GM23338 (cell line): ENCODE results near the gene ACO1. TPM values are rescaled to one million over a fixed set of nuclear protein-coding genes. Genes with fewer than 3 reads are reported as not detected.
A peak's percentile ranks its signal among the peaks of the same experiment; 100 is the strongest.

Source experiments
- ATAC-seq: fragments of 200-7000 bp; cut with Tn5 transposase; 3 replicates; pipeline ENCODE4 v1.9.1; 2020
- DNase-seq: peaks from one replicate; pipeline ENCODE4 v3.0.0-alpha.2; 2015; ENCODE audit warnings: low spot score
- H2AFZ ChIP-seq: fragments of 200-600 bp; sonication (generic); 2 replicates; pipeline ENCODE4 v1.8.0; 2016; ENCODE audit warnings: antibody characterized with exemption, mild to moderate bottlenecking, moderate library complexity
- H3F3A ChIP-seq: fragments of 200-600 bp; sonication (generic); replicated peaks from 2 replicates; pipeline ENCODE4 v1.8.0; 2017; ENCODE audit warnings: antibody characterized with exemption, mixed run types, low read depth
- H3K27ac ChIP-seq: fragments of 200-600 bp; sonication (generic); 2 replicates; pipeline ENCODE4 v1.6.1; 2016; ENCODE audit warnings: low read depth
- H3K27me3 ChIP-seq: fragments of 200-600 bp; sonication (generic); 2 replicates; pipeline ENCODE4 v1.8.0; 2016; ENCODE audit warnings: mild to moderate bottlenecking, mixed run types, moderate library complexity; ENCODE audit not compliant: insufficient read depth
- H3K36me3 ChIP-seq: fragments of 200-600 bp; sonication (generic); 2 replicates; pipeline ENCODE4 v1.8.0; 2016; ENCODE audit warnings: mild to moderate bottlenecking; ENCODE audit not compliant: insufficient read depth
- H3K4me1 ChIP-seq: fragments of 200-600 bp; sonication (generic); 2 replicates; pipeline ENCODE4 v1.8.0; 2016; ENCODE audit warnings: mild to moderate bottlenecking, moderate library complexity; ENCODE audit not compliant: insufficient read depth
- H3K4me2 ChIP-seq: fragments of 200-600 bp; sonication (generic); 2 replicates; pipeline ENCODE4 v1.7.1; 2017; ENCODE audit warnings: mixed run types
- H3K4me3 ChIP-seq: fragments of 200-600 bp; sonication (generic); 2 replicates; pipeline ENCODE4 v1.6.1; 2016; ENCODE audit warnings: mixed run types
- H3K79me2 ChIP-seq: fragments of 200-600 bp; sonication (generic); replicated peaks from 2 replicates; pipeline ENCODE4 v1.8.0; 2017; ENCODE audit warnings: mild to moderate bottlenecking; ENCODE audit not compliant: insufficient read depth
- H3K9me2 ChIP-seq: fragments of 200-600 bp; sonication (generic); 2 replicates; pipeline ENCODE4 v1.8.0; 2017; ENCODE audit not compliant: insufficient read depth
- H4K20me1 ChIP-seq: fragments of 200-600 bp; sonication (generic); replicated peaks from 2 replicates; pipeline ENCODE4 v1.8.0; 2017; ENCODE audit warnings: mild to moderate bottlenecking; ENCODE audit not compliant: insufficient read depth
- H3K27ac Mint-ChIP-seq: 2 replicates; pipeline ENCODE4 v1.8.0; 2020; ENCODE audit warnings: inconsistent platforms, mild to moderate bottlenecking, moderate library complexity, mixed read lengths
- H3K27me3 Mint-ChIP-seq: 3 replicates; pipeline ENCODE4 v1.8.0; 2022; ENCODE audit warnings: low read depth, mild to moderate bottlenecking, moderate library complexity, mixed read lengths, inconsistent platforms; ENCODE audit not compliant: insufficient read depth, poor library complexity
- H3K36me3 Mint-ChIP-seq: 3 replicates; pipeline ENCODE4 v1.8.0; 2021; ENCODE audit warnings: low read depth, mild to moderate bottlenecking, inconsistent platforms, moderate library complexity, mixed read lengths
- H3K4me1 Mint-ChIP-seq: 3 replicates; pipeline ENCODE4 v1.8.0; 2020; ENCODE audit warnings: mild to moderate bottlenecking, inconsistent platforms, mixed read lengths
- H3K4me3 Mint-ChIP-seq: 3 replicates; pipeline ENCODE4 v1.8.0; 2021; ENCODE audit warnings: moderate library complexity, mild to moderate bottlenecking, inconsistent platforms, mixed read lengths
- H3K9me3 Mint-ChIP-seq: 3 replicates; pipeline ENCODE4 v1.8.0; 2020; ENCODE audit warnings: moderate library complexity, mild to moderate bottlenecking, inconsistent platforms, mixed read lengths
- CREB1 ChIP-seq: fragments of 250-450 bp; sonication (Bioruptor Pico); IDR thresholded peaks from 2 replicates; pipeline ENCODE4 v1.5.0; 2020; ENCODE audit warnings: low read depth, mild to moderate bottlenecking, moderate library complexity
- CTCF ChIP-seq, 2 experiments: fragments of 200-600 bp in 1 of 2; sonication (generic) in 1 of 2; conservative IDR thresholded peaks; 2 replicates each; pipeline versions ENCODE4 v1.5.1 to v1.6.1; 2016 to 2017; ENCODE audit warnings: antibody characterized with exemption in 2 of 2, low read depth in 2 of 2, mild to moderate bottlenecking in 2 of 2, moderate library complexity in 1 of 2
- ETS1 ChIP-seq: IDR thresholded peaks from 2 replicates; pipeline ENCODE4 v1.6.1; 2016; ENCODE audit warnings: antibody characterized with exemption
- EZH2 ChIP-seq: fragments of 200-600 bp; sonication (generic); IDR thresholded peaks from one replicate; pipeline ENCODE4 v1.8.0; 2017; ENCODE audit warnings: antibody characterized with exemption, mild to moderate bottlenecking, low read depth; ENCODE audit not compliant: unreplicated experiment
- EZH2phosphoT487 ChIP-seq: fragments of 200-600 bp; sonication (generic); IDR thresholded peaks from one replicate; pipeline ENCODE4 v1.8.1; 2018; ENCODE audit warnings: antibody characterized with exemption; ENCODE audit not compliant: unreplicated experiment
- JUNB ChIP-seq: IDR thresholded peaks from one replicate; pipeline ENCODE4 v1.6.1; 2016; ENCODE audit warnings: antibody characterized with exemption; ENCODE audit not compliant: unreplicated experiment
- NANOG ChIP-seq: IDR thresholded peaks from 2 replicates; pipeline ENCODE4 v1.6.1; 2016; ENCODE audit warnings: antibody characterized with exemption, borderline replicate concordance
- POLR2AphosphoS5 ChIP-seq: IDR thresholded peaks from 2 replicates; pipeline ENCODE4 v1.6.1; 2016; ENCODE audit warnings: antibody characterized with exemption, low read depth
- STAT1 ChIP-seq: IDR thresholded peaks from one replicate; pipeline ENCODE4 v1.6.1; 2016; ENCODE audit warnings: antibody characterized with exemption; ENCODE audit not compliant: unreplicated experiment
- ZNF114 ChIP-seq: fragments of 250-450 bp; sonication (Bioruptor Pico); IDR thresholded peaks from 2 replicates; pipeline ENCODE4 v1.5.0; 2020; ENCODE audit warnings: mild to moderate bottlenecking, moderate library complexity
- ZNF331 ChIP-seq: fragments of 250-450 bp; sonication (Bioruptor Pico); IDR thresholded peaks from 2 replicates; pipeline ENCODE4 v1.5.0; 2020; ENCODE audit warnings: low read depth, mild to moderate bottlenecking, moderate library complexity
- ZNF462 ChIP-seq: fragments of 250-450 bp; sonication (Bioruptor Pico); IDR thresholded peaks from 2 replicates; pipeline ENCODE4 v1.5.0; 2020; ENCODE audit warnings: mild to moderate bottlenecking, moderate library complexity
- polyA plus RNA-seq: library from polyadenylated mRNA; unstranded; fragments of >200 nt; fragmentation: Nextera tagmentation; extraction: Ambion mirVana; gene quantifications from 2 replicates; pipeline ENCODE4 v1.2.1, GENCODE V29; 2016
- total RNA-seq: library from RNA; depleted of rRNA; stranded (reverse); fragments of >200 nt; shearing (Covaris generic); gene quantifications from 2 replicates; pipeline ENCODE4 v1.2.3, GENCODE V29; 2014

ACO1 gene
- total and polyA plus RNA-seq, 2 experiments from 2014 or later: 16.6 to 41.0 TPM

GRCh38 chr9:32490601-32491000 lies 106.2 kb downstream of the ACO1 start:
- no peak overlapping the region for H3K4me3 Mint-ChIP-seq
- Histone ChIP-seq H3K27me3 (no peaks in the 10 kb centered on the region), H3K4me1 (0 out of 2 replicates have a peak, but pooled peaks cover 5% of the 10 kb centered on the region), H2AFZ (no peak overlapping the region), H3K4me2 (no peak overlapping the region), H4K20me1 (no peaks in the 10 kb centered on the region; the same call in 1 of the 2 replicates), H3K79me2 (no peaks in the 10 kb centered on the region), H3K36me3 (peaks cover 15% of the 10 kb centered on the region), H3K27ac (no peak overlapping the region), H3F3A (no peaks in the 10 kb centered on the region), H3K4me3 (no peak overlapping the region), H3K9me2 (no peaks in the 10 kb centered on the region)
- H3K36me3 Mint-ChIP-seq: peaks cover 20% of the 10 kb centered on the region
- TF ChIP-seq NANOG (no peak), EZH2phosphoT487 (no peak), ETS1 (no peak), POLR2AphosphoS5 (no peak)
- ATAC-seq: peak; percentile 62
- peak; percentile 15 for DNase-seq
- no peaks in the 10 kb centered on the region for H3K9me3 Mint-ChIP-seq
- no peak overlapping the region for H3K27ac Mint-ChIP-seq
- peaks cover 3% of the 10 kb centered on the region for H3K27me3 Mint-ChIP-seq
- peaks cover 5% of the 10 kb centered on the region; the same call in 2 of the 3 replicates for H3K4me1 Mint-ChIP-seq

- Mint-ChIP-seq H3K4me3 (no peak overlapping the region), H3K36me3 (peaks cover 32% of the 10 kb centered on the region), H3K4me1 (peaks cover 3% of the 10 kb centered on the region; the same call in 2 of the 3 replicates), H3K27ac (no peak overlapping the region), H3K9me3 (0 out of 3 replicates have a peak, but pooled peaks cover 2% of the 10 kb centered on the region), H3K27me3 (no peaks in the 10 kb centered on the region)
- H3K4me3 ChIP-seq: no peak overlapping the region
- peaks cover 9% of the 10 kb centered on the region; the same call in 1 of the 2 replicates for H3K36me3 ChIP-seq
- no peaks in the 10 kb centered on the region for H3K9me2 ChIP-seq
- H3K4me2 ChIP-seq: no peak overlapping the region
- H3K4me1 ChIP-seq: peaks cover 2% of the 10 kb centered on the region; the same call in 1 of the 2 replicates
- ATAC-seq (no peak), DNase-seq (no peak)
- H4K20me1 ChIP-seq: no peaks in the 10 kb centered on the region; the same call in 1 of the 2 replicates
- no peak overlapping the region for H2AFZ ChIP-seq
- no peaks in the 10 kb centered on the region for H3F3A ChIP-seq
- H3K27ac ChIP-seq: no peak overlapping the region
- no peaks in the 10 kb centered on the region for H3K79me2 ChIP-seq
- no peaks in the 10 kb centered on the region for H3K27me3 ChIP-seq
- no peak for TF ChIP-seq STAT1
- no peak for TF ChIP-seq JUNB
- TF ChIP-seq ZNF331: no peak
- no peak for TF ChIP-seq ETS1
- no peak for TF ChIP-seq POLR2AphosphoS5
- no peak for TF ChIP-seq CTCF (conservative IDR thresholded peaks at IDR 0.05; ENCODE audit: low read depth in 2 of 2)
- TF ChIP-seq EZH2: no peak
- TF ChIP-seq ZNF114: no peak
- no peak for TF ChIP-seq CREB1 (CRISPR knock-in tag)
- no peak for TF ChIP-seq EZH2phosphoT487
- no peak for TF ChIP-seq NANOG
- no peak for TF ChIP-seq ZNF462 (CRISPR knock-in tag)
Measured at GRCh38 chr9:32497921-32498320, 113.5 kb downstream of the ACO1 start.
